SJSA1 (cell line): ENCODE results near the gene FOSB. TPM values are rescaled to one million over a fixed set of nuclear protein-coding genes. Genes with fewer than 3 reads are reported as not detected.

Experiments
- DNase-seq, 2 experiments: peaks; one replicate each; pipeline ENCODE4 v3.0.0-alpha.2; 2015 to 2020; ENCODE audit warnings: low spot score in 2 of 2, low read depth in 1 of 2
- H3K27ac ChIP-seq: fragments of 250-450 bp; sonication (Bioruptor Pico); 2 replicates; pipeline ENCODE4 v1.5.1; 2020; ENCODE audit warnings: mild to moderate bottlenecking, moderate library complexity
- H3K27me3 ChIP-seq: fragments of 250-450 bp; sonication (Bioruptor Pico); replicated peaks from 2 replicates; pipeline ENCODE4 v1.5.1; 2020; ENCODE audit warnings: mild to moderate bottlenecking, moderate library complexity
- H3K36me3 ChIP-seq: fragments of 250-450 bp; sonication (Bioruptor Pico); 2 replicates; pipeline ENCODE4 v1.5.1; 2020; ENCODE audit warnings: mild to moderate bottlenecking
- H3K4me1 ChIP-seq: fragments of 250-450 bp; sonication (Bioruptor Pico); replicated peaks from 2 replicates; pipeline ENCODE4 v1.6.1; 2021; ENCODE audit warnings: mild to moderate bottlenecking
- H3K4me3 ChIP-seq: fragments of 250-450 bp; sonication (Bioruptor Pico); 2 replicates; pipeline ENCODE4 v1.5.1; 2020; ENCODE audit warnings: mild to moderate bottlenecking
- H3K9me3 ChIP-seq: fragments of 250-450 bp; sonication (Bioruptor Pico); replicated peaks from 2 replicates; pipeline ENCODE4 v1.5.1; 2020; ENCODE audit warnings: mild to moderate bottlenecking
- total RNA-seq: library from RNA; depleted of rRNA; stranded (reverse); fragments of >200 nt; shearing (Covaris generic); gene quantifications from 2 replicates; pipeline ENCODE4 v1.2.3, GENCODE V29; 2014; rRNA removed

Gene FOSB
- total RNA-seq, 1 experiment from 2014 or later: 1.1 TPM

- DNase-seq: no peak
- peaks cover 53% of the 10 kb centered on the region for H3K36me3 ChIP-seq
- no peak overlapping the region for H3K4me3 ChIP-seq
- no peak overlapping the region for H3K27ac ChIP-seq
- no peaks in the 10 kb centered on the region for H3K27me3 ChIP-seq
- peaks cover 3% of the 10 kb centered on the region for H3K4me1 ChIP-seq
- H3K9me3 ChIP-seq: no peaks in the 10 kb centered on the region
Observed at GRCh38 chr19:45514376-45515051, 46.7 kb downstream of the FOSB start.

GRCh38 chr19:45515081-45515624 lies 47.4 kb downstream of the FOSB start:
- DNase-seq: no peak
- Histone ChIP-seq H3K4me3 (no peak overlapping the region), H3K36me3 (peaks cover 57% of the 10 kb centered on the region), H3K27me3 (no peaks in the 10 kb centered on the region), H3K4me1 (no peaks in the 10 kb centered on the region), H3K27ac (no peak overlapping the region), H3K9me3 (no peaks in the 10 kb centered on the region)

- Histone ChIP-seq H3K9me3 (no peaks in the 10 kb centered on the region), H3K4me3 (no peak overlapping the region), H3K27me3 (no peaks in the 10 kb centered on the region), H3K36me3 (peaks cover 61% of the 10 kb centered on the region), H3K4me1 (no peaks in the 10 kb centered on the region), H3K27ac (no peak overlapping the region)
- DNase-seq: no peak
Observed at GRCh38 chr19:45515807-45516401, 48.1 kb downstream of the FOSB start.

- H3K27me3 ChIP-seq: no peaks in the 10 kb centered on the region
- H3K27ac ChIP-seq: no peak overlapping the region
- no peak for DNase-seq
- H3K36me3 ChIP-seq: peaks cover 71% of the 10 kb centered on the region
- H3K9me3 ChIP-seq: no peaks in the 10 kb centered on the region
- no peaks in the 10 kb centered on the region for H3K4me1 ChIP-seq
- no peak overlapping the region for H3K4me3 ChIP-seq
Observed at GRCh38 chr19:45517238-45517637, 49.4 kb downstream of the FOSB start.

GRCh38 chr19:45517641-45518468 lies 50.1 kb downstream of the FOSB start:
- Histone ChIP-seq H3K9me3 (no peaks in the 10 kb centered on the region), H3K4me3 (no peak overlapping the region), H3K27ac (no peak overlapping the region), H3K27me3 (no peaks in the 10 kb centered on the region), H3K4me1 (no peaks in the 10 kb centered on the region), H3K36me3 (peaks cover 74% of the 10 kb centered on the region)
- DNase-seq: no peak

GRCh38 chr19:45518469-45518826 lies 50.7 kb downstream of the FOSB start:
- no peaks in the 10 kb centered on the region for H3K4me1 ChIP-seq
- no peak overlapping the region for H3K4me3 ChIP-seq
- DNase-seq: no peak
- peaks cover 76% of the 10 kb centered on the region for H3K36me3 ChIP-seq
- no peaks in the 10 kb centered on the region for H3K27me3 ChIP-seq
- no peak overlapping the region for H3K27ac ChIP-seq
- no peaks in the 10 kb centered on the region for H3K9me3 ChIP-seq

GRCh38 chr19:45522010-45522941 lies 54.5 kb downstream of the FOSB start:
- DNase-seq: no peak
- H3K4me3 ChIP-seq: no peak overlapping the region
- no peak overlapping the region for H3K27ac ChIP-seq
- no peaks in the 10 kb centered on the region for H3K9me3 ChIP-seq
- no peaks in the 10 kb centered on the region for H3K4me1 ChIP-seq
- peaks cover 77% of the 10 kb centered on the region for H3K36me3 ChIP-seq
- no peaks in the 10 kb centered on the region for H3K27me3 ChIP-seq

GRCh38 chr19:45523642-45524256 lies 56.0 kb downstream of the FOSB start:
- no peaks in the 10 kb centered on the region for H3K4me1 ChIP-seq
- DNase-seq: peak; percentile 66 to 83
- H3K9me3 ChIP-seq: no peaks in the 10 kb centered on the region
- H3K4me3 ChIP-seq: no peak overlapping the region
- no peaks in the 10 kb centered on the region for H3K27me3 ChIP-seq
- peaks cover 78% of the 10 kb centered on the region for H3K36me3 ChIP-seq
- H3K27ac ChIP-seq: no peak overlapping the region

- no peak for DNase-seq
- H3K9me3 ChIP-seq: no peaks in the 10 kb centered on the region
- H3K27me3 ChIP-seq: no peaks in the 10 kb centered on the region
- H3K4me3 ChIP-seq: no peak overlapping the region
- peaks cover 80% of the 10 kb centered on the region for H3K36me3 ChIP-seq
- H3K27ac ChIP-seq: no peak overlapping the region
- H3K4me1 ChIP-seq: no peaks in the 10 kb centered on the region
Observed at GRCh38 chr19:45524575-45525129, 56.9 kb downstream of the FOSB start.

Other genes starting within 250 kb of the FOSB start
- 0.05 TPM in 1 of 2 replicates, not detected in the other for gene EXOC3L2, start 222.6 kb upstream of the FOSB start, total RNA-seq
- 11.3 and 15.6 TPM in 2 replicates for gene MARK4, start 216.7 kb upstream of the FOSB start, total RNA-seq
- not detected in 2 replicates for gene CKM, start 145.1 kb upstream of the FOSB start, total RNA-seq
- 0.37 TPM in 1 of 2 replicates, not detected in the other for gene KLC3, start 127.2 kb upstream of the FOSB start, total RNA-seq
- 45.8 and 63.4 TPM in 2 replicates for gene ERCC2, start 97.4 kb upstream of the FOSB start, total RNA-seq
- 5.1 and 5.6 TPM in 2 replicates for gene PPP1R13L, start 62.9 kb upstream of the FOSB start, total RNA-seq
- gene POLR1G, start 61.4 kb upstream of the FOSB start, total RNA-seq: 10.5 and 25.5 TPM in 2 replicates
- 102 and 247 TPM in 2 replicates for gene ERCC1, start 44.1 kb upstream of the FOSB start, total RNA-seq
- gene RTN2, start 29.1 kb downstream of the FOSB start, total RNA-seq: 5.1 and 7.5 TPM in 2 replicates
- 0.29 TPM in 1 of 2 replicates, not detected in the other for gene PPM1N, start 30.4 kb downstream of the FOSB start, total RNA-seq
- 115 TPM in 2 replicates for gene VASP, start 39.5 kb downstream of the FOSB start, total RNA-seq
- gene OPA3, start 116.8 kb downstream of the FOSB start, total RNA-seq: 10.7 and 18.2 TPM in 2 replicates
- not detected in 2 replicates for gene GPR4, start 134.2 kb downstream of the FOSB start, total RNA-seq
- 33.6 and 45.4 TPM in 2 replicates for gene EML2, start 171.4 kb downstream of the FOSB start, total RNA-seq
- 0.72 and 2.1 TPM in 2 replicates for gene GIPR, start 200.2 kb downstream of the FOSB start, total RNA-seq
- 331 and 402 TPM in 2 replicates for gene SNRPD2, start 224.0 kb downstream of the FOSB start, total RNA-seq
- gene QPCTL, start 224.7 kb downstream of the FOSB start, total RNA-seq: 11.6 and 14.6 TPM in 2 replicates